Common myeloid progenitor, CD34-positive (primary cell): ENCODE measurements around the gene LONRF2.

Source experiments
- CTCF ChIA-PET: fragments of 350-600 bp; sonication (Branson Sonifier 250); formaldehyde crosslinking; loops from one replicate; lab custom pipeline; 2021; ENCODE audit warnings: antibody characterized with exemption; lab: Charles Lee
- POLR2A ChIA-PET: fragments of 350-600 bp; sonication (Branson Sonifier 250); formaldehyde crosslinking; loops from one replicate; lab custom pipeline; 2021; ENCODE audit warnings: antibody characterized with exemption; lab: Charles Lee
- DNase-seq, 3 donors: peaks; one replicate each; pipeline versions ENCODE4 v3.0.0 to v3.0.0-alpha.2; 2013
- H3K27ac ChIP-seq, 2 experiments: 1 replicate in 1 of 2; 2 replicates in 1 of 2; pipeline ENCODE4 v1.7.0; 2013; ENCODE audit warnings: inconsistent platforms in 2 of 2, low read length in 2 of 2, mild to moderate bottlenecking in 2 of 2, low read depth in 1 of 2, moderate library complexity in 1 of 2; ENCODE audit not compliant: severe bottlenecking in 2 of 2, insufficient read depth in 1 of 2, poor library complexity in 1 of 2
- H3K27me3 ChIP-seq, 5 experiments: replicated peaks in 2 of 5; 1 replicate in 3 of 5; 2 replicates in 2 of 5; pipeline versions ENCODE4 v1.6.1 to v1.7.0; 2013; ENCODE audit warnings: low read length in 4 of 5, mild to moderate bottlenecking in 2 of 5, moderate library complexity in 2 of 5, inconsistent platforms in 1 of 5; ENCODE audit not compliant: insufficient read depth in 5 of 5, control insufficient read depth in 4 of 5
- H3K36me3 ChIP-seq, 4 experiments: 1 replicate in 2 of 4; 2 replicates in 2 of 4; pipeline versions ENCODE4 v1.6.1 to v1.7.0; 2013; ENCODE audit warnings: low read length in 3 of 4, control low read depth in 1 of 4, mild to moderate bottlenecking in 1 of 4; ENCODE audit not compliant: control insufficient read depth in 4 of 4, insufficient read depth in 4 of 4
- H3K4me1 ChIP-seq, 4 experiments: 1 replicate in 3 of 4; 2 replicates in 1 of 4; pipeline versions ENCODE4 v1.6.1 to v1.7.1; 2013; ENCODE audit warnings: low read length in 3 of 4, mild to moderate bottlenecking in 3 of 4, control low read depth in 1 of 4, inconsistent platforms in 1 of 4, moderate library complexity in 1 of 4; ENCODE audit not compliant: control insufficient read depth in 4 of 4, insufficient read depth in 4 of 4; ENCODE audit errors: control extremely low read depth in 1 of 4
- H3K4me3 ChIP-seq, 7 experiments: 1 replicate in 4 of 7; 2 replicates in 3 of 7; pipeline versions ENCODE4 v1.5.1 to v1.7.0; 2013; ENCODE audit warnings: mild to moderate bottlenecking in 7 of 7, low read length in 6 of 7, moderate library complexity in 6 of 7, inconsistent platforms in 2 of 7, low read depth in 2 of 7, control low read depth in 1 of 7; ENCODE audit not compliant: insufficient read depth in 4 of 7, control insufficient read depth in 1 of 7; ENCODE audit errors: extremely low read depth in 1 of 7
- H3K9me3 ChIP-seq, 5 experiments: 1 replicate in 4 of 5; 2 replicates in 1 of 5; pipeline versions ENCODE4 v1.6.1 to v1.7.1; 2013; ENCODE audit warnings: low read length in 4 of 5, mild to moderate bottlenecking in 2 of 5, inconsistent platforms in 1 of 5, low read depth in 1 of 5, moderate library complexity in 1 of 5; ENCODE audit not compliant: control insufficient read depth in 4 of 5, insufficient read depth in 2 of 5; ENCODE audit errors: control extremely low read depth in 1 of 5
- WGBS: methylation state at CpG from one replicate; pipeline ENCODE4 v1.1.5; 2013; ENCODE audit not compliant: insufficient coverage; 5-methylcytosine and 5-hydroxymethylcytosine counted together

LONRF2 gene

DNA sequence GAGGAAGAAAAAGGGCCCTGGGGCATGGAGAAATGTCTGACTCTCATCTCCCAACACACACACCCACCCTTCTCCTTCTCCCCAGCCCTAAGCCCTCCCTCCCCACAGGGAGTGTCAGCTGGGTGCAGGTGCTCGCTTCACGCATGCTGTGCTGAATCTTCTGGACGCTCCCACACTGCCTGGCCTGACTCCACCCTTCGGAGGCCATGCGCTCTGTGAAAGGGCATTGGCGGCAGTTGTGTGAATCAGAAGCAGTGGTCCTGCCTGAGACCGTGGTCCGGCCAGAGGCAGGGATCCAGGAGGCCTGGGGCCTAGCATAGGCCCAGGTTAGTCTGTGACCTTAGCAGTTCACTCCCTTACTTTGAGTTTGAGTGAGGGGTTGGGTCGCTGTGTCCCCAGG, 57.1 kb downstream of the LONRF2 start:
- Histone ChIP-seq H3K4me1 (peaks cover 0 to 5% (median 1%) of the 10 kb centered on the region in 4 experiments), H3K9me3 (no peaks in the 10 kb centered on the region), H3K36me3 (no peaks in the 10 kb centered on the region), H3K27ac (no peak overlapping the region), H3K4me3 (no peak overlapping the region), H3K27me3 (no peaks in the 10 kb centered on the region)
- POLR2A ChIA-PET, result no interaction called here
- no peak for DNase-seq
- WGBS, result 100% methylated on average over 8 of the region's 9 CpGs
- CTCF ChIA-PET, result interaction anchor here (1.1 to 8.4 kb wide), 5 partner anchors 9 to 706 kb away, joined by 3 to 118 read pairs (median 3); no protein-coding TSS in a partner anchor

DNA sequence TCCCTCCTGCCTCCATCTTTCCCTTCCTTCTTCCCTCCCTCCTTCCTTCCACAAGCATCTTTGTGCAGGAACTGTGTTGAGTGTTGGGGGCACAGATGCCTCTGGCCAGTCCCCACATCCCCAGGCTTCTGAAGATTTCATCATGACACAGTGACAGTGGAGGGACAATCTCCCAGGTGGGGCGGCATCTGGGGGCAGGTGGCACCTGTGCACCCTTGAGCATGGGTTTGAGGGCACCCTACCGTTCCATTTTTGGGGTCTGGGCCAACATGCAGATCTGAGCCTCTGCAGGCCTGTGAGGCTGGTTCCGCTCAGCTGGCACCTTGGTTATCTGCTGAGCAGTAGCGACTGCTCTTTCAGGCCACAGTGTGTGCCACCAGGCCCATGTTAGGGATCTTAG, 57.6 kb downstream of the LONRF2 start:
- Histone ChIP-seq H3K36me3 (no peaks in the 10 kb centered on the region), H3K9me3 (no peaks in the 10 kb centered on the region), H3K4me3 (no peak overlapping the region), H3K27ac (no peak overlapping the region), H3K4me1 (peaks cover 0 to 5% (median 1%) of the 10 kb centered on the region in 4 experiments), H3K27me3 (no peaks in the 10 kb centered on the region)
- ChIA-PET CTCF (interaction anchor here (3.1 to 8.4 kb wide), 4 partner anchors 9 to 114 kb away, joined by 17 to 118 read pairs (median 50); no protein-coding TSS in a partner anchor), POLR2A (no interaction called here)
- DNase-seq, result no peak
- 100% methylated on average over 4 of the region's 4 CpGs for WGBS

- peaks cover 0 to 5% (median 1%) of the 10 kb centered on the region in 4 experiments for H3K4me1 ChIP-seq
- WGBS, result 97% methylated on average over 8 of the region's 8 CpGs
- no peak overlapping the region for H3K4me3 ChIP-seq
- no peak for DNase-seq
- H3K27ac ChIP-seq, result no peak overlapping the region
- no peaks in the 10 kb centered on the region for H3K27me3 ChIP-seq
- CTCF ChIA-PET, result interaction anchor here (0.9 to 8.4 kb wide), 5 partner anchors 10 to 115 kb away, joined by 3 to 118 read pairs (median 50); no protein-coding TSS in a partner anchor
- no peaks in the 10 kb centered on the region for H3K36me3 ChIP-seq
- POLR2A ChIA-PET, result no interaction called here
- H3K9me3 ChIP-seq, result no peaks in the 10 kb centered on the region
These were observed 58.2 kb downstream of the LONRF2 start for GRCh38 chr2:100264121-100264520.

- peak; percentile 32 to 59 (median 58) for DNase-seq
- no peaks in the 10 kb centered on the region for H3K27me3 ChIP-seq
- H3K4me1 ChIP-seq, result peaks cover 0 to 5% (median 1%) of the 10 kb centered on the region in 4 experiments
- no peaks in the 10 kb centered on the region for H3K9me3 ChIP-seq
- 18% methylated on average over 12 of the region's 13 CpGs for WGBS
- ChIA-PET CTCF (interaction anchor here (0.6 to 8.4 kb wide), 23 partner anchors 9 to 706 kb away, joined by 3 to 118 read pairs (median 4); no protein-coding TSS in a partner anchor), POLR2A (interaction anchor here (0.5 kb wide), 1 partner anchor 10 kb away, joined by 3 read pairs; no protein-coding TSS in a partner anchor)
- H3K36me3 ChIP-seq, result no peaks in the 10 kb centered on the region
- H3K27ac ChIP-seq, result no peak overlapping the region
- peak overlapping the region in 1 of 7 experiments; percentile 18 for H3K4me3 ChIP-seq
These were observed 59.6 kb downstream of the LONRF2 start for GRCh38 chr2:100262555-100263320.

DNA sequence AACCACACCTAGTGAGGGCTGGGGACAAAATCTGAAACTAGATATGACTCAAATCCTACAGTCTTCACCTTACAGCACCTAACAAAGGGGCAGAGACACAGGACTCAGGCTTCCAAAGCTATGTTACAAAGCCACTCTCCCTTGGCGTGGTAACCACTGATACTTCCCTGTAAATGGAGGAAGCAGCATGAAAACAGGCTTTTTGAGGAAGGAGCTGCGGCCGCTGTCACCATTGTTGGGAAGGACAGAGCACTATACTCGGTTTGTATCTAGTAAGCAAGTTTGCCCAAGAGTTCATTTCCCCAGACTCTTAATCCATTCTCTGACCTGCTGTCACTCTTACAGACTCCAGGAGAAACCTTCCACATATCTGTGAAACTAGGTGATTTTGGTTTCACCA, 60.3 kb downstream of the LONRF2 start:
- Histone ChIP-seq H3K36me3 (no peaks in the 10 kb centered on the region), H3K9me3 (no peaks in the 10 kb centered on the region), H3K27me3 (no peaks in the 10 kb centered on the region), H3K27ac (no peak overlapping the region), H3K4me1 (peaks cover 0 to 5% (median 1%) of the 10 kb centered on the region in 4 experiments), H3K4me3 (no peak overlapping the region)
- 81% methylated on average over 4 of the region's 4 CpGs for WGBS
- ChIA-PET CTCF (interaction anchor here (0.6 to 8.4 kb wide), 27 partner anchors 8 to 705 kb away, joined by 3 to 118 read pairs (median 4); no protein-coding TSS in a partner anchor), POLR2A (no interaction called here)
- DNase-seq, result no peak

DNA sequence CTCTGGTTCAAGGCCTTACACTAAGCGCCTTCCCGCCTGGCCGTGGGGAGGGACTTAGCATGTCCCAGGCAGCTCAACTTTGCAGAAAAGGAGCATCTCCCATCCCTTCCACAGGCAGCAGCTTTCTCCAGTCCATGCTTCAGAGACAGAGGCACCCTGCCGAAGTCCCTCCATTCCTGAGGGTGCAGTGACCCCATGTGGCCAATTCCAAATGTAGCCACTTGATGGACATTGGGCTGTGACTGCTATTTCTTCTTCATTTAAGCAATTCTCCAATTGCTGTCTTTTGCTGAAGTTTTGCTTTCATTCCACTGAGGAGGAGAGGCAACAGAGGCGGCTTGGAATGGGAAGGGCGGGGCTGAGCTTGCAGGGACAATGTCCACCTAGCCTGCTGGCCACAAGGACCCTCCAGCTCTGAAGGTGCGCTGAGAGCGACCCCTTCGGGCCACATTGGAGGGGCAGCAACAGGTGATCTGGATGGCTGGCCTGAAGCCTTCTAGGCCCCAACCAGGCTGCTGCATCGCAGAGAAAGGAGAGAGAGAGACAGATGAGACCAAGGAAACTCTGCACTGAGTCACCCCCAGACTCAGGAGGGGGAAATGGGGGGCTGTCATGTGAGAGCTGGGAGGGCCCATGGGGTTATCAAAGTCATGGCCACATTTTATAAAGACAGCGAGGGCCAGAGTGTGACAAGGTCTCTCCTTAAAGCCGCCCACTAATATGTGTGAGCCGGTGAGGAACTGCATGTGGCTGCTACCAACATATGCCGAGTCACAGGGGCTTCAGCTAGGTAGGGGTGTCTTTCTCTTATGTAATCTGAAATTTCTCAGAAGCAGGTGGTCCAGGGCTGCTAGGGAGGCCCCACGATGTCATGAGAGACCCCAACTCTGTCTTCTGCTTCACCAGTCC, 61.3 kb downstream of the LONRF2 start:
- no peak overlapping the region for H3K4me3 ChIP-seq
- DNase-seq, result peak in 2 of 3 donors; percentile 28 to 68
- H3K27me3 ChIP-seq, result no peaks in the 10 kb centered on the region
- H3K36me3 ChIP-seq, result no peaks in the 10 kb centered on the region
- ChIA-PET CTCF (interaction anchor here (0.6 to 8.4 kb wide), 16 partner anchors 9 to 701 kb away, joined by 3 to 118 read pairs (median 4); no protein-coding TSS in a partner anchor), POLR2A (no interaction called here)
- WGBS, result 96% methylated on average over 14 of the region's 15 CpGs
- no peak overlapping the region for H3K27ac ChIP-seq
- H3K4me1 ChIP-seq, result peaks cover 0 to 5% (median 1%) of the 10 kb centered on the region in 4 experiments
- H3K9me3 ChIP-seq, result no peaks in the 10 kb centered on the region
